A673 (cell line): Measurements from ENCODE around the gene INPP5A.

Experiments
- EZH2 ChIP-seq: fragments of 200-600 bp; sonication (generic); IDR thresholded peaks from 2 replicates; pipeline ENCODE4 v1.6.1; 2017; ENCODE audit warnings: borderline replicate concordance, low read depth, mild to moderate bottlenecking, mixed read lengths, antibody characterized with exemption, low read length; ENCODE audit not compliant: poor library complexity, severe bottlenecking
- TF ChIP-seq, protein P1 (sequence below): fragments of 300-800, 200-600 bp; sonication (generic); conservative IDR thresholded peaks from 2 replicates; pipeline ENCODE4 v1.5.1; 2017; ENCODE audit warnings: low read depth, mild to moderate bottlenecking, antibody characterized with exemption, low read length, moderate library complexity, mixed read lengths

- TF ChIP-seq, protein P1, sequence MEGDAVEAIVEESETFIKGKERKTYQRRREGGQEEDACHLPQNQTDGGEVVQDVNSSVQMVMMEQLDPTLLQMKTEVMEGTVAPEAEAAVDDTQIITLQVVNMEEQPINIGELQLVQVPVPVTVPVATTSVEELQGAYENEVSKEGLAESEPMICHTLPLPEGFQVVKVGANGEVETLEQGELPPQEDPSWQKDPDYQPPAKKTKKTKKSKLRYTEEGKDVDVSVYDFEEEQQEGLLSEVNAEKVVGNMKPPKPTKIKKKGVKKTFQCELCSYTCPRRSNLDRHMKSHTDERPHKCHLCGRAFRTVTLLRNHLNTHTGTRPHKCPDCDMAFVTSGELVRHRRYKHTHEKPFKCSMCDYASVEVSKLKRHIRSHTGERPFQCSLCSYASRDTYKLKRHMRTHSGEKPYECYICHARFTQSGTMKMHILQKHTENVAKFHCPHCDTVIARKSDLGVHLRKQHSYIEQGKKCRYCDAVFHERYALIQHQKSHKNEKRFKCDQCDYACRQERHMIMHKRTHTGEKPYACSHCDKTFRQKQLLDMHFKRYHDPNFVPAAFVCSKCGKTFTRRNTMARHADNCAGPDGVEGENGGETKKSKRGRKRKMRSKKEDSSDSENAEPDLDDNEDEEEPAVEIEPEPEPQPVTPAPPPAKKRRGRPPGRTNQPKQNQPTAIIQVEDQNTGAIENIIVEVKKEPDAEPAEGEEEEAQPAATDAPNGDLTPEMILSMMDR = no peak
- TF ChIP-seq EZH2 = no peak
Measured at GRCh38 chr10:132709471-132709951, 171.9 kb downstream of the INPP5A start.
